Common myeloid progenitor, CD34-positive (primary cell): ENCODE measurements around the gene CLTC.
A peak's percentile ranks its signal among the peaks of the same experiment; 100 is the strongest.

Source experiments
- CTCF ChIA-PET: fragments of 350-600 bp; sonication (Branson Sonifier 250); formaldehyde crosslinking; loops from one replicate; lab custom pipeline; 2021; ENCODE audit warnings: antibody characterized with exemption; lab: Charles Lee
- POLR2A ChIA-PET: fragments of 350-600 bp; sonication (Branson Sonifier 250); formaldehyde crosslinking; loops from one replicate; lab custom pipeline; 2021; ENCODE audit warnings: antibody characterized with exemption; lab: Charles Lee
- DNase-seq, 3 donors: peaks; one replicate each; pipeline versions ENCODE4 v3.0.0 to v3.0.0-alpha.2; 2013
- H3K27ac ChIP-seq, 2 experiments: 1 replicate in 1 of 2; 2 replicates in 1 of 2; pipeline ENCODE4 v1.7.0; 2013; ENCODE audit warnings: inconsistent platforms in 2 of 2, low read length in 2 of 2, mild to moderate bottlenecking in 2 of 2, low read depth in 1 of 2, moderate library complexity in 1 of 2; ENCODE audit not compliant: severe bottlenecking in 2 of 2, insufficient read depth in 1 of 2, poor library complexity in 1 of 2
- H3K27me3 ChIP-seq, 5 experiments: replicated peaks in 2 of 5; 1 replicate in 3 of 5; 2 replicates in 2 of 5; pipeline versions ENCODE4 v1.6.1 to v1.7.0; 2013; ENCODE audit warnings: low read length in 4 of 5, mild to moderate bottlenecking in 2 of 5, moderate library complexity in 2 of 5, inconsistent platforms in 1 of 5; ENCODE audit not compliant: insufficient read depth in 5 of 5, control insufficient read depth in 4 of 5
- H3K36me3 ChIP-seq, 4 experiments: 1 replicate in 2 of 4; 2 replicates in 2 of 4; pipeline versions ENCODE4 v1.6.1 to v1.7.0; 2013; ENCODE audit warnings: low read length in 3 of 4, control low read depth in 1 of 4, mild to moderate bottlenecking in 1 of 4; ENCODE audit not compliant: control insufficient read depth in 4 of 4, insufficient read depth in 4 of 4
- H3K4me1 ChIP-seq, 4 experiments: 1 replicate in 3 of 4; 2 replicates in 1 of 4; pipeline versions ENCODE4 v1.6.1 to v1.7.1; 2013; ENCODE audit warnings: low read length in 3 of 4, mild to moderate bottlenecking in 3 of 4, control low read depth in 1 of 4, inconsistent platforms in 1 of 4, moderate library complexity in 1 of 4; ENCODE audit not compliant: control insufficient read depth in 4 of 4, insufficient read depth in 4 of 4; ENCODE audit errors: control extremely low read depth in 1 of 4
- H3K4me3 ChIP-seq, 7 experiments: 1 replicate in 4 of 7; 2 replicates in 3 of 7; pipeline versions ENCODE4 v1.5.1 to v1.7.0; 2013; ENCODE audit warnings: mild to moderate bottlenecking in 7 of 7, low read length in 6 of 7, moderate library complexity in 6 of 7, inconsistent platforms in 2 of 7, low read depth in 2 of 7, control low read depth in 1 of 7; ENCODE audit not compliant: insufficient read depth in 4 of 7, control insufficient read depth in 1 of 7; ENCODE audit errors: extremely low read depth in 1 of 7
- H3K9me3 ChIP-seq, 5 experiments: 1 replicate in 4 of 5; 2 replicates in 1 of 5; pipeline versions ENCODE4 v1.6.1 to v1.7.1; 2013; ENCODE audit warnings: low read length in 4 of 5, mild to moderate bottlenecking in 2 of 5, inconsistent platforms in 1 of 5, low read depth in 1 of 5, moderate library complexity in 1 of 5; ENCODE audit not compliant: control insufficient read depth in 4 of 5, insufficient read depth in 2 of 5; ENCODE audit errors: control extremely low read depth in 1 of 5
- WGBS: methylation state at CpG from one replicate; pipeline ENCODE4 v1.1.5; 2013; ENCODE audit not compliant: insufficient coverage; 5-methylcytosine and 5-hydroxymethylcytosine counted together

CLTC gene

GRCh38 chr17:59607817-59608403 is 11.8 kb upstream of the CLTC start:
- Histone ChIP-seq H3K27ac (no peak overlapping the region), H3K4me3 (no peak overlapping the region), H3K27me3 (no peaks in the 10 kb centered on the region), H3K9me3 (no peaks in the 10 kb centered on the region), H3K4me1 (peaks cover 0 to 5% (median 3%) of the 10 kb centered on the region in 4 experiments), H3K36me3 (peaks cover 9 to 62% (median 24%) of the 10 kb centered on the region in 4 experiments)
- peak; percentile 25 to 55 (median 45) for DNase-seq
- CTCF ChIA-PET, result interaction anchor here (0.9 to 1.7 kb wide), 4 partner anchors 10 to 81 kb away, joined by 3 to 8 read pairs (median 4); no protein-coding TSS in a partner anchor
- POLR2A ChIA-PET, result no interaction called here
- WGBS, result 93% methylated on average over 3 of the region's 5 CpGs

- no peaks in the 10 kb centered on the region for H3K9me3 ChIP-seq
- no peak for DNase-seq
- H3K27me3 ChIP-seq, result no peaks in the 10 kb centered on the region
- H3K4me3 ChIP-seq, result no peak overlapping the region
- peaks cover 4 to 35% (median 17%) of the 10 kb centered on the region in 4 experiments for H3K36me3 ChIP-seq
- H3K27ac ChIP-seq, result no peak overlapping the region
- ChIA-PET CTCF (no interaction called here), POLR2A (no interaction called here)
- H3K4me1 ChIP-seq, result peaks cover 0 to 5% (median 3%) of the 10 kb centered on the region in 4 experiments
These were observed 8.2 kb upstream of the CLTC start for GRCh38 chr17:59611503-59611902.

GRCh38 chr17:59616253-59616920 is 3.3 kb upstream of the CLTC start:
- CTCF ChIA-PET, result interaction anchor here (1.0 kb wide), 1 partner anchor 7 kb away, joined by 3 read pairs; no protein-coding TSS in a partner anchor
- WGBS, result 98% methylated on average over 6 of the region's 7 CpGs
- Histone ChIP-seq H3K36me3 (peaks cover 0 to 6% (median 0%) of the 10 kb centered on the region in 4 experiments), H3K27me3 (no peaks in the 10 kb centered on the region), H3K4me3 (no peak overlapping the region), H3K9me3 (no peaks in the 10 kb centered on the region), H3K4me1 (peaks cover 9 to 21% (median 15%) of the 10 kb centered on the region in 4 experiments), H3K27ac (no peak overlapping the region)
- DNase-seq, result no peak
- POLR2A ChIA-PET, result no interaction called here

GRCh38 chr17:59617156-59617732 is 2.5 kb upstream of the CLTC start:
- H3K27ac ChIP-seq, result peak overlapping the region in 1 of 2 experiments; percentile 100
- H3K36me3 ChIP-seq, result peaks cover 0 to 6% (median 0%) of the 10 kb centered on the region in 4 experiments
- no peaks in the 10 kb centered on the region for H3K9me3 ChIP-seq
- H3K27me3 ChIP-seq, result no peaks in the 10 kb centered on the region
- POLR2A ChIA-PET, result interaction anchor here (0.6 kb wide), 1 partner anchor 43 kb away, joined by 4 read pairs; no protein-coding TSS in a partner anchor
- H3K4me3 ChIP-seq, result no peak overlapping the region
- H3K4me1 ChIP-seq, result peaks cover 12 to 29% (median 22%) of the 10 kb centered on the region in 4 experiments
- WGBS, result no CpG with 5 or more reads among the region's 1 CpG
- peak in 2 of 3 donors; percentile 29 to 38 for DNase-seq
- CTCF ChIA-PET, result interaction anchor here (1.0 to 1.4 kb wide), 2 partner anchors 8 to 10 kb away, joined by 3 to 8 read pairs; no protein-coding TSS in a partner anchor

GRCh38 chr17:59619035-59619297 is 729 bp upstream of the CLTC start:
- CTCF ChIA-PET, result interaction anchor here (0.8 to 1.7 kb wide), 5 partner anchors 11 to 41 kb away, joined by 3 to 6 read pairs (median 3); no protein-coding TSS in a partner anchor

GRCh38 chr17:59620064-59620359 is 317 bp downstream of the CLTC start:
- Histone ChIP-seq H3K27me3 (no peaks in the 10 kb centered on the region), H3K27ac (peak overlapping the region; percentile 99 to 100), H3K36me3 (peaks cover 0 to 6% (median 0%) of the 10 kb centered on the region in 4 experiments), H3K4me3 (peak overlapping the region; percentile 85 to 98 (median 95)), H3K9me3 (no peaks in the 10 kb centered on the region), H3K4me1 (peaks cover 12 to 53% (median 30%) of the 10 kb centered on the region in 4 experiments)
- ChIA-PET CTCF (interaction anchor here (1.1 to 1.7 kb wide), 2 partner anchors 15 to 18 kb away, joined by 3 read pairs; no protein-coding TSS in a partner anchor), POLR2A (interaction anchor here (0.6 to 3.2 kb wide), 7 partner anchors 9 to 988 kb away, joined by 3 to 16 read pairs (median 4); no protein-coding TSS in a partner anchor)
- no peak for DNase-seq
- 2% methylated on average over 5 of the region's 13 CpGs for WGBS

More at GRCh38 chr17:59619035-59619297, 729 bp upstream of the CLTC start:
- POLR2A ChIA-PET, result interaction anchor here (0.6 to 3.2 kb wide), 10 partner anchors 9 to 987 kb away, joined by 3 to 16 read pairs (median 4); partner anchors contain the start of genes DHX40 and PTRH2
- H3K27ac ChIP-seq, result peak overlapping the region; percentile 99 to 100
- H3K9me3 ChIP-seq, result no peaks in the 10 kb centered on the region
- 0% methylated on average over 9 of the region's 11 CpGs for WGBS
- no peaks in the 10 kb centered on the region for H3K27me3 ChIP-seq
- DNase-seq, result no peak
- peaks cover 12 to 47% (median 29%) of the 10 kb centered on the region in 4 experiments for H3K4me1 ChIP-seq
- H3K36me3 ChIP-seq, result peaks cover 0 to 7% (median 0%) of the 10 kb centered on the region in 4 experiments
- H3K4me3 ChIP-seq, result peak overlapping the region; percentile 85 to 98 (median 95)
